DND-41 (cell line): Measurements from ENCODE around the gene PTPRN2.
"Not testable (repeated sequence)": the region's sequence is repeated elsewhere in the genome, so short reads cannot be mapped to it uniquely, and the experiment has no call there.

Source experiments
- ATAC-seq: fragments of 200-7000 bp; cut with Tn5 transposase; 3 replicates; pipeline ENCODE4 v1.9.1; 2021; ENCODE audit warnings: low read depth; ENCODE audit not compliant: insufficient read depth
- DNase-seq: peaks from one replicate; pipeline ENCODE4 v3.0.0-alpha.2; 2020
- H2AFZ ChIP-seq: 2 replicates; pipeline ENCODE4 v1.6.0; 2012; ENCODE audit warnings: low read depth, low read length
- H3K27ac ChIP-seq: 2 replicates; pipeline ENCODE4 v1.5.1; 2012; ENCODE audit warnings: low read length, inconsistent platforms
- H3K27me3 ChIP-seq: fragments of 200-600 bp; sonication (generic); 2 replicates; pipeline ENCODE4 v1.6.0; 2012; ENCODE audit warnings: low read length, mild to moderate bottlenecking, inconsistent platforms; ENCODE audit not compliant: insufficient read depth, poor library complexity
- H3K36me3 ChIP-seq: 2 replicates; pipeline ENCODE4 v1.5.1; 2012; ENCODE audit warnings: low read length, inconsistent platforms; ENCODE audit not compliant: insufficient read depth
- H3K4me1 ChIP-seq: 2 replicates; pipeline ENCODE4 v1.5.1; 2012; ENCODE audit warnings: mild to moderate bottlenecking, low read length; ENCODE audit not compliant: insufficient read depth
- H3K4me2 ChIP-seq: 2 replicates; pipeline ENCODE4 v1.6.0; 2012; ENCODE audit warnings: mild to moderate bottlenecking, moderate library complexity, low read length, inconsistent platforms; ENCODE audit not compliant: insufficient read depth
- H3K4me3 ChIP-seq, 2 experiments: fragments of 200-600 bp in 1 of 2; shearing (Covaris generic) in 1 of 2; 2 replicates each; pipeline ENCODE4 v1.5.1; 2012 to 2016; ENCODE audit warnings: inconsistent platforms in 2 of 2, low read length in 2 of 2, mild to moderate bottlenecking in 2 of 2, low read depth in 1 of 2, moderate library complexity in 1 of 2
- H3K79me2 ChIP-seq: 2 replicates; pipeline ENCODE4 v1.6.0; 2012; ENCODE audit warnings: low read length, inconsistent platforms; ENCODE audit not compliant: insufficient read depth
- H3K9ac ChIP-seq: 2 replicates; pipeline ENCODE4 v1.6.0; 2012; ENCODE audit warnings: low read depth, mild to moderate bottlenecking, inconsistent platforms, low read length, moderate library complexity
- H3K9me3 ChIP-seq: 2 replicates; pipeline ENCODE4 v1.5.1; 2012; ENCODE audit warnings: low read length, moderate library complexity, mild to moderate bottlenecking, inconsistent platforms; ENCODE audit not compliant: insufficient read depth, severe bottlenecking
- H4K20me1 ChIP-seq: 2 replicates; pipeline ENCODE4 v1.6.0; 2012; ENCODE audit warnings: low read length; ENCODE audit not compliant: insufficient read depth
- CTCF ChIP-seq: IDR thresholded peaks from 2 replicates; pipeline ENCODE4 v1.5.1; 2012; ENCODE audit warnings: borderline replicate concordance, low read length, moderate library complexity, mild to moderate bottlenecking; ENCODE audit not compliant: poor library complexity, severe bottlenecking; ENCODE audit errors: extremely low read depth
- EZH2 ChIP-seq: IDR thresholded peaks from 3 replicates; pipeline ENCODE4 v1.6.1; 2012; ENCODE audit warnings: borderline replicate concordance, low read depth, mild to moderate bottlenecking, moderate library complexity, low read length, inconsistent platforms; ENCODE audit not compliant: severe bottlenecking

The PTPRN2 gene

GRCh38 chr7:158336952-158337351 is 250.7 kb downstream of the PTPRN2 start:
- H3K4me2 ChIP-seq, H3K79me2 ChIP-seq, DNase-seq, H4K20me1 ChIP-seq, H3K36me3 ChIP-seq, H3K27me3 ChIP-seq, ATAC-seq, H2AFZ ChIP-seq, H3K4me3 ChIP-seq, H3K9ac ChIP-seq, H3K27ac ChIP-seq, H3K4me1 ChIP-seq: not testable (repeated sequence)
- H3K9me3 ChIP-seq = peaks cover 26% of the 10 kb centered on the region

- H3K27me3 ChIP-seq, H3K36me3 ChIP-seq, H3K27ac ChIP-seq, H2AFZ ChIP-seq, H3K9ac ChIP-seq, H3K79me2 ChIP-seq, H3K4me3 ChIP-seq, H4K20me1 ChIP-seq, H3K4me1 ChIP-seq, H3K4me2 ChIP-seq, DNase-seq, ATAC-seq: not testable (repeated sequence)
- H3K9me3 ChIP-seq = peaks cover 25% of the 10 kb centered on the region
Observed at GRCh38 chr7:158332516-158332915, 255.1 kb downstream of the PTPRN2 start.

GRCh38 chr7:158331826-158332450 is 255.7 kb downstream of the PTPRN2 start:
- not testable (repeated sequence) for H3K79me2 ChIP-seq, ATAC-seq, H3K4me3 ChIP-seq, H3K27ac ChIP-seq, H3K36me3 ChIP-seq, H3K27me3 ChIP-seq, H3K4me1 ChIP-seq, H3K9ac ChIP-seq, H2AFZ ChIP-seq, H4K20me1 ChIP-seq, H3K4me2 ChIP-seq, DNase-seq
- peaks cover 25% of the 10 kb centered on the region for H3K9me3 ChIP-seq

GRCh38 chr7:158329686-158330085 is 257.9 kb downstream of the PTPRN2 start:
- Histone ChIP-seq H3K4me1 (no peaks in the 10 kb centered on the region), H3K9me3 (peaks cover 21% of the 10 kb centered on the region)

More at GRCh38 chr7:158329686-158330085, 257.9 kb downstream of the PTPRN2 start:
- no peaks in the 10 kb centered on the region for H3K36me3 ChIP-seq
- H4K20me1 ChIP-seq = no peaks in the 10 kb centered on the region
- no peaks in the 10 kb centered on the region for H3K79me2 ChIP-seq
- DNase-seq = no peak
- no peaks in the 10 kb centered on the region for H3K27me3 ChIP-seq
- no peak overlapping the region for H3K9ac ChIP-seq
- ATAC-seq = no peak
- no peak overlapping the region for H2AFZ ChIP-seq
- no peak overlapping the region for H3K4me2 ChIP-seq
- TF ChIP-seq CTCF = no peak
- TF ChIP-seq EZH2 = no peak
- no peak overlapping the region for H3K27ac ChIP-seq
- H3K4me3 ChIP-seq = no peak overlapping the region
